GM12873 (cell line): Measurements from ENCODE around the gene ABCG2.

Experiments
- TF ChIP-seq, protein P1 (sequence below): IDR thresholded peaks from 2 replicates; pipeline ENCODE4 v1.5.1; 2012; ENCODE audit warnings: low read depth, mild to moderate bottlenecking, moderate library complexity, low read length, control low read depth; ENCODE audit not compliant: insufficient read depth; ENCODE audit errors: missing control alignments

The ABCG2 gene

GRCh38 chr4:88166608-88167007 lies 8.2 kb upstream of the ABCG2 start:
- TF ChIP-seq, protein P1, sequence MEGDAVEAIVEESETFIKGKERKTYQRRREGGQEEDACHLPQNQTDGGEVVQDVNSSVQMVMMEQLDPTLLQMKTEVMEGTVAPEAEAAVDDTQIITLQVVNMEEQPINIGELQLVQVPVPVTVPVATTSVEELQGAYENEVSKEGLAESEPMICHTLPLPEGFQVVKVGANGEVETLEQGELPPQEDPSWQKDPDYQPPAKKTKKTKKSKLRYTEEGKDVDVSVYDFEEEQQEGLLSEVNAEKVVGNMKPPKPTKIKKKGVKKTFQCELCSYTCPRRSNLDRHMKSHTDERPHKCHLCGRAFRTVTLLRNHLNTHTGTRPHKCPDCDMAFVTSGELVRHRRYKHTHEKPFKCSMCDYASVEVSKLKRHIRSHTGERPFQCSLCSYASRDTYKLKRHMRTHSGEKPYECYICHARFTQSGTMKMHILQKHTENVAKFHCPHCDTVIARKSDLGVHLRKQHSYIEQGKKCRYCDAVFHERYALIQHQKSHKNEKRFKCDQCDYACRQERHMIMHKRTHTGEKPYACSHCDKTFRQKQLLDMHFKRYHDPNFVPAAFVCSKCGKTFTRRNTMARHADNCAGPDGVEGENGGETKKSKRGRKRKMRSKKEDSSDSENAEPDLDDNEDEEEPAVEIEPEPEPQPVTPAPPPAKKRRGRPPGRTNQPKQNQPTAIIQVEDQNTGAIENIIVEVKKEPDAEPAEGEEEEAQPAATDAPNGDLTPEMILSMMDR, result no peak

- TF ChIP-seq, protein P1, result no peak
These were observed 4.9 kb upstream of the ABCG2 start for GRCh38 chr4:88163336-88163735.

GRCh38 chr4:88162626-88163025 lies 4.2 kb upstream of the ABCG2 start:
- TF ChIP-seq, protein P1, result no peak

DNA sequence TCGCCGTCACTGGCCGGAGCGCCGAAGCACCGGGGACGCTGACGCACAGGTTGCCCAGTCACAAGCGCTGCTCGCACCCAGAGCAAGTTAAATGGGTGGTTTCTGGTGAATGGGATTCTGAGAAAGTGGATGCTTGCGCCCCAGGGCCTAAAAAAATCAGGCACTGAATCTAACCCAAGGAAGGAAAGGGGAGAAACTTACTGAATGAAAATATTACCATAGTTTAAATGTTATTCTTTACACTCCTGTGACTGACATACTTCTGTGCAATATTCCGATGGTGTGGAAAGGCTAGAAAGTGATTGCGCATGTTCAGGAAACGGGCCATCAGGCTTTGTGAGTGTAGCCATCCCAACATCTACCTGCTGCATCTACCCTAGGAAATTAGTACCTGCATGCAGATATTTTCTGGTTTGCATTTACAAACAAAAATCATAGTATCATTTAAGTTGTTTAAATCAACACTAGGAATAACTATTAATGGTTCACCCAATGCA lies 838 bp upstream of the ABCG2 start:
- TF ChIP-seq, protein P1, result no peak

GRCh38 chr4:88158038-88158488 lies 376 bp downstream of the ABCG2 start:
- TF ChIP-seq, protein P1, result no peak

DNA sequence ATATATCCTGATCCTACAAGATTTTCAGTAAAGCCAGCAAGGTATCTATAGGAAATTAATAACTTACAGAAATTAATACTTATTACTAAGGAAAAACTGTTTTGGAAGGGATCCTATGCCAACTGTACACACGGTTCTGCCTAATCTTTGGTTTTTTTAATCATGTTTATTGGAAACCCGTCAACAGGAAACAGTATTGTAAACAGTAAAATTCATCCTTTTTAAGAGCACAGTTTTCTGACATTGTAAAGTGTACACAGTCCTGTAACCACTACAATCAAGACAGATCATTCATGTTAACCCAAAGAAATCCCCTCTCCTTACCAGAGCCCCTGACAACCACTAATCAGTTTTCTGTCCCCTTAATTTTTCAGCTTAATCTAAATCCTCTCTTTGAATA lies 9.9 kb downstream of the ABCG2 start:
- TF ChIP-seq, protein P1, result no peak

DNA sequence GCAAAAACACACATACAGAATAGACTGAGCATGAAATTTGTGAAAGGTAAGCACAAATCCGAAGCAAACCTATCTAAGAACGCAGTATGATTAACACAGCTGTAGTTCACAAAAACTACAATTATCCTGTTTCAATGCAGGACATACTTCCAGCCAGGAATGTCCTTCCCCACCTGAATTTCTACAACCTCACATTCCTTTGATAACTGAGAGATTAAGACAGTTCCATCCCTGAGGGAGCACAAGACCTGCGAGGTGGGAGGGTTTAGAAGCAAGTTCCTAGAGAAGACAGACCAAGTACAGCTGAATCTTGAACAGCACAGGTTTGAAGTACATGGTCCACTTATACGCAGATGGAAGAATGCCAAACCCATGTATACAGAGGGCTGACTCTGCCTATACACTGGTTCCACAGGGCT lies 10.6 kb downstream of the ABCG2 start:
- TF ChIP-seq, protein P1, result no peak
